ENCODE results near the gene CD8B2. TPM values are rescaled to one million over a fixed set of nuclear protein-coding genes. Genes with fewer than 3 reads are reported as not detected.
"Not testable (repeated sequence)": the region's sequence is repeated elsewhere in the genome, so short reads cannot be mapped to it uniquely, and the experiment has no call there.

The CD8B2 gene
- not detected in 2 replicates for total RNA-seq (2014; rRNA removed; shearing (Covaris generic); ENCODE audit: low replicate concordance)

DNA sequence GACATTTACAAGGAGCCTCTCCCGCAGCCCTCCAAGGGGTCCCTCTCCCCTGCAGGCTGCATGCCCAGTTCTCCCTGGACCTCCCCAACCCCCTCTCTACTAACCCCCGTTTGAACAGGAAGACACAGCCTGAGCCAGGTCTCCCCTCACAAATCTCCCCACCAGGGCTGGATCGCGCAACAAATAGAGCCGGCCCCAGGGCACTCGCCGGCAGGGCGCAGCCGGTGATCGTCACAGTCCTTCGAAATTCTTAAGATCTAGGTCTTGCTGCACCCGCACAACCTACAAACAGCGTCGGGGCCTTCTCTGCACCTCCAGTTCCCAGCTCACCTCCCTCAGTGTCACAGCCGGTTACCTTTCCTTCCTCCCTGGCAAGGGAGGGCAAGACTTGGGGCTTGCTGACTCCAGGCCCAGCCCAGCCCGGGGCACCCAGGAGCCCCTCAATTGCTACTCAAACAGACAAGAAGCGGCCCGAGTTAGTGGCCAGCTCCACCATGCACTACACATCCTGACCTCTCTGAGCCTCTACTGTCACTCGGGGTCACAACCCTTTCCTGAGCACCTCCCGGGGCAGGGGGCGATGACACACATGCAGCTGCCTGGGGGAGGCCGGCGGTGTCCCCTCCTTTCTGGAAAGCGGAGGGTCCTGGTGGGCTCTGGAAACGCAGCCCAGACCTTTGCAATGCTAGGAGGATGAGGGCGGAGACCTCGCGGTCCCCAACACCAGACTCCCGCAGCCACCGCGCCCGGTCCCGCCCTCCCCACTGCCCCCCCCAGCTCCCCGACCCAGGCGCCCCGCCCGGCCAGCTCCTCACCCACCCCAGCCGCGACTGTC lies at the start of gene CD8B2:
Gene CD8B2, plus strand, starts transcription at position 814 of the 835 bp plus-strand sequence. CDS start 63 bp downstream, outside the sequence.
- in situ Hi-C loops (cut with HindIII; ENCODE audit: low pct_unique_long_range_greater_than_20kb, low sequenced_read_pairs); DNase-seq (ENCODE audit: low read depth): not testable (repeated sequence)

DNA sequence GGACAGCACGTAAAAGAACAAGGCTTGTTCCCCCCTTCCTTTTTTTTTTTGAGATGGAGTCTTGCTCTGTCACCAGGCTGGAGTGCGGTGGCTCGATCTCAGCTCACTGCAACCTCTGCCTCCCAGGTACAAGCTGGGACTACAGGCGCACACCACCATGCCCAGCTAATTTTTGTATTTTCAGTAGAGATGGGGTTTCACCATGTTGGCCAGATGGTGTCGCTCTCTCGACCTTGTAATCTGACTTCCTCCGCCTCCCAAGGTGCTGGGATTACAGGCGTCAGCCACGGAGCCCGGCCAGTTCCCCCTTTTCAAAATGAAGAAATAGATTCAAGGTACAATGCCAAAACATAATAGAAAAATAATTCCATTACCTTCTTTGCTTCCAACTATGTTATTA lies 25.3 kb upstream of the CD8B2 start:
- DNase-seq (ENCODE audit: low read depth); in situ Hi-C loops (cut with HindIII; ENCODE audit: low pct_unique_long_range_greater_than_20kb, low sequenced_read_pairs): not testable (repeated sequence)

DNA sequence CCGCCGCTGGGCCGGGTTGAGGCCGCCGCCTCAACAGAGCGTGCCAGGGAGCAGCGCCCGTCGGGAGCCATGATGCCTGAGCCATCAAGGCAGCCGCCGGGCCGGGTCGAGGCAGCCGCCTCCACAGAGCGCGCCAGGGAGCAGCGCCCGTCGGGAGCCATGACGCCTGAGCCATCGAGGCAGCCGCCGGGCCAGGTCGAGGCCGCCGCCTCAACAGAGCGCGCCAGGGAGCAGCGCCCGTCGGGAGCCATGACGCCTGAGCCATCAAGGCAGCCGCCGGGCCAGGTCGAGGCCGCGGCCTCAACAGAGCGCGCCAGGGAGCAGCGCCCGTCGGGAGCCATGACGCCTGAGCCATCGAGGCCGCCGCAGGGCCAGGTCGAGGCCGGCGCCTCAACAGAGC lies 19.6 kb upstream of the CD8B2 start:
- DNase-seq (ENCODE audit: low read depth); in situ Hi-C loops (cut with HindIII; ENCODE audit: low pct_unique_long_range_greater_than_20kb, low sequenced_read_pairs): not testable (repeated sequence)

DNA sequence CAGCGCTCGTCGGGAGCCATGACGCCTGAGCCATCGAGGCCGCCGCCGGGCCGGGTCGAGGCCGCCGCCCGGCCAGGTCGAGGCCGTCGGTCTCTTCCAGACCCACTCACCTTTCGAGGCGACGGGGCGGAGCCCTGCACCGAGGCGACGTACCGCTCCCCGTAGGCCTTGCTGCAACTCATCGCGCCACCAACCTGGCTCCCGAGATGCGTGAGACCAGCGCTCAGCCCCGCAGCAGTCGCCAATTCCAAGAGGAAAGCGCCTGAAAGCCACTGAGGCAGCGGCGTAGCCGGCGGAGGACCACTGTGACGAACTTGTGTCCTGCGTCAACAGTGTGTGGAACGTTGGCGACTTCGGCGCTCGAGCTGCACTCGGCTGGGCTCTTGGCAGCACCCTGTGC lies 19.1 kb upstream of the CD8B2 start, which contains the start of gene RGPD3:
Gene RGPD3, minus strand, starts transcription at position 307 of the 400 bp plus-strand sequence. Its CDS starts 125 bp downstream, at position 182.
- DNase-seq (ENCODE audit: low read depth); in situ Hi-C loops (cut with HindIII; ENCODE audit: low pct_unique_long_range_greater_than_20kb, low sequenced_read_pairs): not testable (repeated sequence)

DNA sequence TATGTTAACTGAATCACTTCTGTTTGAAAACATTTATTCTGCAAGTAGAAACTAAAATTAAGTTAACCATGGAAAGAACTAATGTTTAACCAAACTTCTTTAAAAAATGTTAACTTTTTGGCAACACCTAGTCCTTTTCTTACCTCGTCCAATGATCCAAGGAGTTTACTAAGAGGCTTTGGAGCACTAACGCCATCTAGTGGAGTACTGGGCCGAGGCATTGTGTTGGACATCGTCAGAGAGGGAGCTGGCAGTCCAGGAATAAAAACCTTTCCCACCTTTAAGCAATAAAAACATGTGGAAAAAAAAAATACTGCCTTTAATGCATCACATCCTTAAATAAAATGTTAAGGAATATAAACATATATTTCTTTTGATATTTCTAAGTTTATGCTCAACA lies 16.5 kb upstream of the CD8B2 start:
- in situ Hi-C loops (cut with HindIII; ENCODE audit: low pct_unique_long_range_greater_than_20kb, low sequenced_read_pairs); DNase-seq (ENCODE audit: low read depth): not testable (repeated sequence)

DNA sequence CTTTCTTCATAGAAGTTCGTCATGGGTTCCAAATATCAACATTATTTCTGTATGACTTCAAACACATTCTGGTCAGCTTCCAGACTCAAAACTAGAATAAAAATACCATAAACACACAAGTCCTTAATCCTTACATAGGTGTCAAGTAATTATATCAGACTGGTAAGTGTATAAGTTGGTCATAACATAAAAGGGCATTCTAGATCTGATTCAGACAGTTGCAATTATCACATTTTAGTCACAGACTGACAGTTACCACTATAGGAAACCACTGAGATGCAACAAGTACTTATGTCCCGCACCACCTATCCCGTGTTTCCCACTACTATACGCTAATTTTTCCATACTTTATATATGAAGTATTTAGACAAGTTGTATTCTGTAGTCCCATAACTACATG lies 9.5 kb upstream of the CD8B2 start:
- in situ Hi-C loops (cut with HindIII; ENCODE audit: low pct_unique_long_range_greater_than_20kb, low sequenced_read_pairs): not testable (repeated sequence)

DNA sequence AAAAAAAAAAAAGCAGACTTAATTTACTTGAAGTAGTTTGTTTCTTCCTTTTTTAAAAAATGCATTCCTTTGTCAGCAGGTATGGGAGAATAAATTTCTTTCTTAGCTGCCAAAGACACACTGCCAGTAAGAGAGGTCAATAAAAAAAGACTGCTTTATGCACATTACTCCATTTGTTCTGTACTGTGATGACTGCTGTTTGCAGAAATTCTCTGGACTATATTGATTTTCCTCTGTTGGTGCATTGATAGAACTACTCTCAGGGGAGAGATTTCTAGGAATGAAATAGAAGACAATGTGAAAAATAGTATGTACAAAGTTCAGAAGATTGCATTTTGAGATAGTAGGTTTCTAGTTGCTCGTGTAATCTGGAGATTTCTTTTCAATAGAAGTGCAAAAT lies 7.6 kb upstream of the CD8B2 start:
- DNase-seq (ENCODE audit: low read depth); in situ Hi-C loops (cut with HindIII; ENCODE audit: low pct_unique_long_range_greater_than_20kb, low sequenced_read_pairs): not testable (repeated sequence)

More for the DNA sequence above, 9.5 kb upstream of the CD8B2 start:
- DNase-seq (ENCODE audit: low read depth): not testable (repeated sequence)

DNA sequence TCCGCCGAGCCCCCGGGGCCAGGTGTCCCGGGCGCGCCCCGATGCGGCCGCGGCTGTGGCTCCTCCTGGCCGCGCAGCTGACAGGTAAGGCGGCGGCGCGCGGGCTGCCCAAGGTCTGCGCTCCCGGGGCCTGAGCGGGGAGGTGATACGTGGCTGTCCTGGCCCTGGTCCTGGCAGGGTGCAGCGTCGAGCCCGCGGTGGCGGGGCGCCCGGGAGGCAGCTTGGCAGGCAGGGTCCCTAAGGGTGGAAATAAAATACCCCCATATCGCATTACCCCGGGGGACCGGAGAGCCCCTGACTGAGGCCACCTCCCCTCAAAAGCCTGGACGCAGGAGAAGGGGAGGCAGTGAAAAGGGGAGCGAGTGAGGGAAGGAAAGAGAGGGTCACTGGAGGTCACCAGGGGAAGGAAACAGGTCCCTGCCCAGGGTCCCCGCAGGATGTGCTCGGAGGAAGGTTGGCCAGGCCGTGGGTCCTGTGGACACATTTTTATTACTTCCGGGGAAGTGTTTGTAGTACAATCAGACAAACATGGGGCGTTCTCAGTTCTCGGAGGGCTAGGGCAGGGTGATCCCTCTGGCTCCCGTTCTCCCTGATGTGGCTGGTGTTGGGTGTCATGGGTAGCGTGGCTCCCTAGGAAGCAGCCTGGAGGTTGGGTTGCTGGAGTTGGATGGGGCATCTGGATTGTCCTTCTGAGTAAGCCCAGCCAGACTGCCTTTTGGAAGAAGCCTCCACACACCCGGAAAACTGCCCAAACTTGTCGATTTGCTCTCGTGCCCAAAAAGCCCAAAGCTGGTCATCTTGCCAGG lies 425 bp downstream of the CD8B2 start:
- DNase-seq (ENCODE audit: low read depth); in situ Hi-C loops (cut with HindIII; ENCODE audit: low pct_unique_long_range_greater_than_20kb, low sequenced_read_pairs): not testable (repeated sequence)

DNA sequence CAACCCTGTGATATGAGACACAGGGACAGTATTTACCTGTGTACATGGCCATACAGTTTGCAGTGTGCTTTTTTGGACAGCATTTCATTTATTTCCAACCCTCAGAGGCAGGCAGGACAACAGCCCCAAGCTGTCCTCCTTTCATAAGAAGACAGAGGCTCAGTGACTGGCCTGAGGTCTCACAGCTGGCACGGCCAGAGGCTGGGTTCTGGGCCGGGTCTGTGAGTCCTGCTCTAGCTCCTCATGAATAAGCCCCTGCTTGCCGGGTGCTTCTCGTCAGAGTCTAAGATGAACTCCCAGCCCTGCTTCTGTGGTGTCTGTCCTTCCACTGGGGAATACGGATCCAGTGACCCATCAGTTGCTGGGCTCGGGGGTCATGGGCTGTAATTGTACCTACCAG lies 2.5 kb downstream of the CD8B2 start:
- DNase-seq (ENCODE audit: low read depth); in situ Hi-C loops (cut with HindIII; ENCODE audit: low pct_unique_long_range_greater_than_20kb, low sequenced_read_pairs): not testable (repeated sequence)

DNA sequence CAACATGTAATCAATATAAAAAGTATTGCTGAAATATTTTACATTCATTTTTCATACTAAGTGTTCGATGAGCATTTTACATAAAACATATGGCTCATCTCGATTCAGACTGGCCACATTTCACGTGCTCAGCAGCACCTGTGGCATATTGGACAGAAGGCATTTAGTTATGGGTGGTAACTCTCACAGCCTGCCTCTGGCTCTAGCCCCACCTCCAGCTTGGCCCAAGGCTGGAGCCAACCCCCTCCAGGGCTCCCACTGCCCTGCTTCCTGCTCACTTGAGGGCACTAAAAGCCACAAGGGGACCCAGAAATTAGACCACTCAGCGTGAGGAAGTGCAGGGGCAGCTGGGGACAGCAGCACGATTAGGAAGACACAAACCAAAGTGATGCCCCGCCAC lies 5.2 kb downstream of the CD8B2 start:
- DNase-seq (ENCODE audit: low read depth); in situ Hi-C loops (cut with HindIII; ENCODE audit: low pct_unique_long_range_greater_than_20kb, low sequenced_read_pairs): not testable (repeated sequence)

DNA sequence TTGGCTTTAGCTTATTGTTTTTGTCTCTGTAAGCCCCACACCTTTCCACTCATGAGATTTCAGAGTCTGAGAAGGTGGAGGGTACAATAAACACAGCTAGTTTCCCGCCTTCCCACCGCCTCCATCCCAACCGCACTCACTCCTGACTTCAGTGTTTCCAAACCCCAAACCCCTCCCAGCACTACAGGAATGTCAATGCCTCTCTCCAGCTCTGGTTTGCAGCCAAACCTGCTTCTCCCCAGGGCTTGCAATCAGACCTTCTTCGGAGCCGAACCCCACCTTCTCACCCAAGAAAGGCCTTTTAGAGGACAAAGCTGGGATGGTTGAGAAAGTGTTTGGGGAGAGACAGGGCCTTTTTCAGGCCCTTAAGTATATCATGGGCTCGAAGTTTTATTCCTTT lies 5.7 kb downstream of the CD8B2 start:
- in situ Hi-C loops (cut with HindIII; ENCODE audit: low pct_unique_long_range_greater_than_20kb, low sequenced_read_pairs): not testable (repeated sequence)

DNA sequence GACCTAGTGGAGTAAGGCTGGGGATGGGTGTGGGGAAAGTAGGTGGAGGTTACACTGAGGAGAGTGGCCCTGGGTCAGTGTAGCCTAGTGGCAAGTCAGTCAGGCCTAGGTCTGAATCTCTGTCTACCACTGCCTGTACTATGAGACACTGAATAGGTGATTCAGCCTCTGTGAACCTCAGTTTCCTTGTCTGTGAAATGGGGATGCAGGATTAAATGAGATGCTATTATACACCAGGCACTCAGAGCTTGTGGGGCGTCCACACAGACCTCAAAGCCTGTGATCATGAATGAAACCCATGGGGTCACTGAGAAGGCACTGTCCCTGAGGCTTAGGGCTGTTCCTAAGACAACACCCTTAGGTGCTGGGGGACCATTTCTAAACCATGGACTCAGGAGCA lies 11.4 kb downstream of the CD8B2 start:
- in situ Hi-C loops (cut with HindIII; ENCODE audit: low pct_unique_long_range_greater_than_20kb, low sequenced_read_pairs); DNase-seq (ENCODE audit: low read depth): not testable (repeated sequence)

More for the DNA sequence above, 5.7 kb downstream of the CD8B2 start:
- not testable (repeated sequence) for DNase-seq (ENCODE audit: low read depth)

DNA sequence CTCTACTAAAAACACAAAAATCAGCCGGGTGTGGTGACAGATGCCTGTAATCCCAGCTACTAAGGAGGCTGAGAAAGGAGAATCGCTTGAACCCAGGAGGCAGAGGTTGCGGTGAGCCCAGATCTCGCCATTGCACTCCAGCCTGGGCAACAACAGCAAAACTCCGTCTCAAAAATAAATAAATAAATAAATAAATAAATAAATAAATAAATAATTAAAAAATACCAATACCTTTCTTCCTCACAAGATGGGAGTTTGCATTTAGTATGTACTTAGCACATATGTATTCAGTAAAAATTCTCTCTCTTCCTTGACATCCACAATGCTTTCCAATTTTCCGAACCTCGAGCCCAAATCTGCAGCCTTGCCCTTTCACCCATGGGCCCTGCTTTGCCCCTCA lies 13.2 kb downstream of the CD8B2 start:
- in situ Hi-C loops (cut with HindIII; ENCODE audit: low pct_unique_long_range_greater_than_20kb, low sequenced_read_pairs); DNase-seq (ENCODE audit: low read depth): not testable (repeated sequence)

DNA sequence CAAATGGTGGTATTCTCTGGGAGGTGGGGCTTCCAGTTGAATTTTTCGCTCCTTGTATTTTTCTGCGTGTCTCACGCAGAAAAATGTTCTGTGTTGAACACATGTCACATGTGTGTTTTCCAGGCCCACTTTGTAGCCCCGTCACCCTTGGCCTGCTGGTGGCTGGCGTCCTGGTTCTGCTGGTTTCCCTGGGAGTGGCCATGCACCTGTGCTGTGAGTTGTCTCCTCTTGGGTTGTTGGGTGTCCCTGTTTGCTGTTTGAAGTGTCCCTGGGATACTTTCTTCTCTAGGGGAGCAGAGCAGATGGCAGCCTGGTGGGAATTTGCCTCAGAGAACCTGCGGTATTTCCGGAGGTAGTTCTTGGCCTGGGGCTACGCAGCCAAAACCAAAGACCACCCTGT lies 15.2 kb downstream of the CD8B2 start:
- DNase-seq (ENCODE audit: low read depth); in situ Hi-C loops (cut with HindIII; ENCODE audit: low pct_unique_long_range_greater_than_20kb, low sequenced_read_pairs): not testable (repeated sequence)

DNA sequence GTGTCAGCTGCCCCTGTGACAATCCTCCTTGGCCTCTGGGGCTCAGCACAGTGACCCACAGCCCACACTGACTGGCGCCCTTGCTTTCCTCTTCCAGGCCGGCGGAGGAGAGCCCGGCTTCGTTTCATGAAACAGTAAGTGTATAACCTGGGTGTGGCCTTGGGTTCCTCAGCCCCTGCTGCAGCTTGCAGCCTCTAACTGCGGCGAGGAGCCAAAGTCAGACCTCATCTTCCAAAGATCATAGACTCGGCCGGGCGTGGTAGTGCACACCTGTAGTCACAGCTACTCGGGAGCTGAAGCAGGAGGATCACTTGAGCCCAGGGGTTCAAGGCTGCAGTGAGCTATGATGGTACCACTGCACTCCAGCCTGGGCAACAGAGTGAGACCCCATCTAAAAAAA lies 17.0 kb downstream of the CD8B2 start:
- in situ Hi-C loops (cut with HindIII; ENCODE audit: low pct_unique_long_range_greater_than_20kb, low sequenced_read_pairs); DNase-seq (ENCODE audit: low read depth): not testable (repeated sequence)

DNA sequence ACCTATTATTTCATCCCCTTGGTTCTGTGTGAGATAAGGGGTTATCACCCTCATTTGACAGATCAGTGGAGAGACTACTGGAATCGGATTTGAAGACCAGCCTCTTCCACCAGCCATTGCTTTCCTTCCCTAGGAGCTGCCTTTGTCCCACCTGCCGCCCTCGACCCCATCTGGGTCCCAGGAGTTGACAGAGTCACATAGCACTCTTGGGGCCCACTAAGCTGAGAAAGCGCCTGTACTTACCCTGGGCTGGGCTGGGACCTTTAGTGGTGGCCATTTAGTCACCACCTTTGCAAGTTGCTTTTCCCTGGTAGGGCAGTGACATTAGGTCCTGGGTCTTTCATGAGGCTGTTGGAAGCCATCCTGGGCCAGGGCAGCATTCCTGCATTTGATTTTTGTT lies 17.6 kb downstream of the CD8B2 start:
- in situ Hi-C loops (cut with HindIII; ENCODE audit: low pct_unique_long_range_greater_than_20kb, low sequenced_read_pairs); DNase-seq (ENCODE audit: low read depth): not testable (repeated sequence)

DNA sequence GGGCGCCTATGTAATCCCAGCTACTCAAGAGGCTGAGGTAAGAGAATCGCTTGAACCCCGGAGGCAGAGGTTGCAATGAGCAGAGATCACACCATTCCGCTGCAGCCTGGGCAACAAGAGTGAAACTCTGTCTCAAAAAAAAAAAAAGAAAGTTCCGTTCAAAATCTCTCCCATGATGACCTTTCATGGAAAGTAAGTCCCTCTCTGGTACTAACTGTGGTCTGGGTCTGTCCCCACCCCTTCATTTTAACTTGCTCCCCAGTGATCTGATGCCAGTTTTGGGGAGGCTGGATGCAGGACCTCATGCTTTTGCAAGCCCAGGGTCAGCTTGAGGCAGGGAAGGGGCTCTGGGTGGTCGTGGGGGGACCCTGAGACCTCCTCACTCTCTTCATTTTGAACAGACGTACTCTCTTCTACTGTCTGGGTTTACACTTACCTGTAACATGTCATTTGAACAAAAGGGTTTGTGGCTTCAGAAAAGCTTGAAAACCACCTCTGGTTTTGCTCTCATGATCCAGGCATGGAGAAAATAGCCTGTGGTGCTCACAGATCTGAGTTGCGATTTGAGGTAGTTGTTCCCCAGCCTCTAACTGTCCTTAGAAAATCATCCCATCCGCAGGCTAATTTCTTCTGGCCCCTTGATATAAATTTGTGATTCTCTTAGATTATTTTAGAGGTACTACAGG lies 19.0 kb downstream of the CD8B2 start:
- DNase-seq (ENCODE audit: low read depth); in situ Hi-C loops (cut with HindIII; ENCODE audit: low pct_unique_long_range_greater_than_20kb, low sequenced_read_pairs): not testable (repeated sequence)

All from Caki2 (cell line).